Endothelial cell of umbilical vein (primary cell): ENCODE data around the gene ENOX2. TPM values are rescaled to one million over a fixed set of nuclear protein-coding genes. Genes with fewer than 3 reads are reported as not detected.

Source experiments
- BruUV-seq: library from RNA; stranded (reverse); fragments of 400-500 nt; replicated peaks from 2 replicates; lab custom pipeline; 2021; lab: Mats Ljungman, UMichigan
- CTCF ChIA-PET: fragments of 300-600, 350-600 bp; sonication (Branson Sonifier 250); formaldehyde crosslinking; loops from one replicate; lab custom pipeline; 2021; ENCODE audit warnings: antibody characterized with exemption, inconsistent platforms; lab: Charles Lee
- POLR2A ChIA-PET: fragments of 300-600, 350-600 bp; sonication (Branson Sonifier 250); formaldehyde crosslinking; loops from one replicate; lab custom pipeline; 2021; ENCODE audit warnings: antibody characterized with exemption, inconsistent platforms; lab: Charles Lee
- DNase-seq: peaks from one replicate; pipeline ENCODE4 v3.0.0-alpha.2; 2011; ENCODE audit warnings: low read depth, low spot score
- FAIRE-seq: peaks from 2 replicates; lab custom pipeline; 2011; peaks lifted over from hg19 to GRCh38; lab: Jason Lieb, UNC
- H2AFZ ChIP-seq: 2 replicates; pipeline ENCODE4 v1.6.0; 2012; ENCODE audit warnings: low read depth, low read length, control low read depth, inconsistent platforms
- H3K27ac ChIP-seq: 2 replicates; pipeline ENCODE4 v1.5.1; 2011; ENCODE audit warnings: low read depth, mild to moderate bottlenecking, control low read depth, low read length, moderate library complexity; ENCODE audit not compliant: insufficient read depth
- H3K27me3 ChIP-seq, 2 experiments: 2 replicates each; pipeline versions ENCODE4 v1.6.0 to v1.6.1; 2011; ENCODE audit warnings: low read length in 2 of 2, mixed read lengths in 1 of 2; ENCODE audit not compliant: control insufficient read depth in 2 of 2, insufficient read depth in 2 of 2
- H3K36me3 ChIP-seq, 2 experiments: 2 replicates in 1 of 2; 3 replicates in 1 of 2; pipeline ENCODE4 v1.5.1; 2011; ENCODE audit warnings: low read length in 2 of 2, mild to moderate bottlenecking in 1 of 2, moderate library complexity in 1 of 2; ENCODE audit not compliant: control insufficient read depth in 2 of 2, insufficient read depth in 2 of 2; ENCODE audit errors: extremely low read depth in 1 of 2
- H3K4me1 ChIP-seq: 3 replicates; pipeline ENCODE4 v1.5.1; 2011; ENCODE audit warnings: mild to moderate bottlenecking, low read length; ENCODE audit not compliant: control insufficient read depth, insufficient read depth; ENCODE audit errors: extremely low read depth
- H3K4me2 ChIP-seq: 2 replicates; pipeline ENCODE4 v1.6.1; 2011; ENCODE audit warnings: low read length, control low read depth, mixed read lengths; ENCODE audit not compliant: insufficient read depth
- H3K4me3 ChIP-seq, 3 experiments: fragments of 200-600 bp in 1 of 3; sonication (generic), shearing (Covaris generic) in 1 of 3; replicated peaks in 1 of 3; 2 replicates each; pipeline ENCODE4 v1.5.1; 2011 to 2016; ENCODE audit warnings: control low read depth in 3 of 3, low read length in 3 of 3, mild to moderate bottlenecking in 2 of 3, inconsistent platforms in 1 of 3, low read depth in 1 of 3, moderate library complexity in 1 of 3; ENCODE audit not compliant: insufficient read depth in 1 of 3
- H3K79me2 ChIP-seq: 2 replicates; pipeline ENCODE4 v1.6.0; 2012; ENCODE audit warnings: low read length, inconsistent platforms; ENCODE audit not compliant: control insufficient read depth, insufficient read depth
- H3K9ac ChIP-seq: replicated peaks from 2 replicates; pipeline ENCODE3; 2011; ENCODE audit warnings: low read length, control low read depth; ENCODE audit not compliant: insufficient read depth; ENCODE audit errors: extremely low read depth
- H3K9me1 ChIP-seq: replicated peaks from 3 replicates; pipeline ENCODE4 v1.6.0; 2011; ENCODE audit warnings: mild to moderate bottlenecking, low read length; ENCODE audit not compliant: control insufficient read depth, insufficient read depth; ENCODE audit errors: extremely low read depth
- H3K9me3 ChIP-seq: replicated peaks from 2 replicates; pipeline ENCODE4 v1.5.1; 2012; ENCODE audit warnings: low read length, inconsistent platforms; ENCODE audit not compliant: control insufficient read depth, insufficient read depth
- H4K20me1 ChIP-seq: replicated peaks from 2 replicates; pipeline ENCODE3; 2011; ENCODE audit warnings: mild to moderate bottlenecking, low read length; ENCODE audit not compliant: control insufficient read depth, insufficient read depth; ENCODE audit errors: extremely low read depth
- EZH2 ChIP-seq: IDR thresholded peaks from 2 replicates; pipeline ENCODE4 v1.6.1; 2012; ENCODE audit warnings: borderline replicate concordance, low read depth, mild to moderate bottlenecking, moderate library complexity, low read length, inconsistent platforms; ENCODE audit not compliant: severe bottlenecking
- FOS ChIP-seq: IDR thresholded peaks from 2 replicates; pipeline ENCODE4 v1.6.1; 2011; ENCODE audit warnings: mild to moderate bottlenecking, low read length, moderate library complexity, borderline replicate concordance; ENCODE audit not compliant: insufficient read depth
- GATA2 ChIP-seq: IDR thresholded peaks from 2 replicates; pipeline ENCODE4 v1.7.0; 2011; ENCODE audit warnings: low read depth, mild to moderate bottlenecking, moderate library complexity, mixed read lengths, low read length; ENCODE audit not compliant: insufficient read length, insufficient read depth
- JUN ChIP-seq: IDR thresholded peaks from 2 replicates; pipeline ENCODE4 v1.6.1; 2011; ENCODE audit warnings: borderline replicate concordance, low read depth; ENCODE audit not compliant: insufficient read length, insufficient read depth
- MYC ChIP-seq: IDR thresholded peaks from one replicate; pipeline ENCODE4 v1.6.1; 2011; ENCODE audit warnings: mild to moderate bottlenecking, low read depth, low read length
- POLR2A ChIP-seq: IDR thresholded peaks from 2 replicates; pipeline ENCODE4 v1.6.1; 2012; ENCODE audit warnings: low read depth, mild to moderate bottlenecking, control low read depth, low read length
- POLR2AphosphoS5 ChIP-seq: IDR thresholded peaks from 2 replicates; pipeline ENCODE4 v1.6.1; 2012; ENCODE audit warnings: low read depth, mild to moderate bottlenecking, control low read depth, low read length, moderate library complexity; ENCODE audit not compliant: insufficient read depth
- dilution Hi-C: fragments of 300-500 bp; cut with MboI; formaldehyde crosslinking; loops from one replicate; pipeline ENCODE4 v1.15.0; 2019; ENCODE audit warnings: low sequenced_read_pairs; ENCODE audit not compliant: extremely low pct_ligation_motif_present
- intact Hi-C: fragments of 100-400 bp; cut with micrococcal nuclease; formaldehyde crosslinking; loops from one replicate; pipeline ENCODE4 v1.10.0; 2022
- polyA plus RNA-seq, 4 experiments: library from polyadenylated mRNA; depleted of rRNA in 3 of 4; stranded (reverse) in 3 of 4; unstranded in 1 of 4; fragments of >200 nt; gene quantifications; 2 replicates each; pipeline versions ENCODE4 v1.2.1 to v1.2.3, GENCODE V29; 2011 to 2012; ENCODE audit warnings: missing spikeins in 1 of 4
- total RNA-seq: library from RNA; stranded (reverse); gene quantifications from 2 replicates; pipeline ENCODE4 v1.2.3, GENCODE V29; 2021
- TF ChIP-seq, protein P1 (sequence below), 2 donors: IDR thresholded peaks; 1 replicate in 1 of 2; 2 replicates in 1 of 2; pipeline ENCODE4 v1.5.1; 2011; ENCODE audit warnings: low read length in 2 of 2, mild to moderate bottlenecking in 2 of 2, moderate library complexity in 2 of 2, control low read depth in 1 of 2, inconsistent platforms in 1 of 2, low read depth in 1 of 2; ENCODE audit not compliant: insufficient read depth in 1 of 2; ENCODE audit errors: extremely low read depth in 1 of 2
- TF ChIP-seq, protein P2 (sequence below): IDR thresholded peaks from 2 replicates; pipeline ENCODE4 v1.6.1; 2011; ENCODE audit not compliant: insufficient read depth, insufficient read length

Gene ENOX2
- total and polyA plus RNA-seq, 2 donors (not counting 3 experiments of a cell fraction or from before 2014, with no cell fraction given), result 5.5 to 13.1 TPM

DNA sequence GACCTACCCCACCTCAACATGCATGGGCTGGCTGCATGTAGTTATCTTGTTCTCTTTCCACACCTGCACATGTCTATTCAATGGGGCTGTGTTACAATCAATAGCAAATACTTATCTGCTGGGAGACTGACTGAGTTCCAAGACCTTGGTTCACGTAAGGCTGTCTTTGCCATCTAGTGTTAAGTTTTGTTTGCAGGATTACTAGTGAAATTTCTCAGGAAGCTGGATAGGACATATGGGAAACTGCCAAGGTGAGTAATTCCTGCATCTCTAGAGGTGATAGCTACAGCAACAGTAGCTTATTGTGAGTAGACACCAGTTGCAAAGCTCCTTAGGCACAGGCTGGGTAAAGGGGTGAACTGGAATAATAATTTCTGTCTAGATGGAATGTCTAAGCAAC lies 177.5 kb downstream of the ENOX2 start:
- Histone ChIP-seq H3K4me3 (no peak overlapping the region), H3K4me1 (no peaks in the 10 kb centered on the region), H4K20me1 (no peaks in the 10 kb centered on the region), H3K4me2 (no peak overlapping the region), H3K36me3 (no peaks in the 10 kb centered on the region), H3K9me1 (no peaks in the 10 kb centered on the region), H3K9me3 (no peaks in the 10 kb centered on the region), H3K27me3 (no peaks in the 10 kb centered on the region), H3K79me2 (no peaks in the 10 kb centered on the region), H3K9ac (no peak overlapping the region), H3K27ac (no peak overlapping the region), H2AFZ (no peak overlapping the region)
- ChIA-PET CTCF (no interaction called here), POLR2A (no interaction called here)
- no peak for FAIRE-seq
- dilution Hi-C loops (no loop called here), intact Hi-C loops (no loop called here)
- BruUV-seq, result no TSS peak
- no peak for DNase-seq
- TF ChIP-seq, protein P1, sequence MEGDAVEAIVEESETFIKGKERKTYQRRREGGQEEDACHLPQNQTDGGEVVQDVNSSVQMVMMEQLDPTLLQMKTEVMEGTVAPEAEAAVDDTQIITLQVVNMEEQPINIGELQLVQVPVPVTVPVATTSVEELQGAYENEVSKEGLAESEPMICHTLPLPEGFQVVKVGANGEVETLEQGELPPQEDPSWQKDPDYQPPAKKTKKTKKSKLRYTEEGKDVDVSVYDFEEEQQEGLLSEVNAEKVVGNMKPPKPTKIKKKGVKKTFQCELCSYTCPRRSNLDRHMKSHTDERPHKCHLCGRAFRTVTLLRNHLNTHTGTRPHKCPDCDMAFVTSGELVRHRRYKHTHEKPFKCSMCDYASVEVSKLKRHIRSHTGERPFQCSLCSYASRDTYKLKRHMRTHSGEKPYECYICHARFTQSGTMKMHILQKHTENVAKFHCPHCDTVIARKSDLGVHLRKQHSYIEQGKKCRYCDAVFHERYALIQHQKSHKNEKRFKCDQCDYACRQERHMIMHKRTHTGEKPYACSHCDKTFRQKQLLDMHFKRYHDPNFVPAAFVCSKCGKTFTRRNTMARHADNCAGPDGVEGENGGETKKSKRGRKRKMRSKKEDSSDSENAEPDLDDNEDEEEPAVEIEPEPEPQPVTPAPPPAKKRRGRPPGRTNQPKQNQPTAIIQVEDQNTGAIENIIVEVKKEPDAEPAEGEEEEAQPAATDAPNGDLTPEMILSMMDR (IDR thresholded peaks at IDR 0.05; ENCODE audit: extremely low read depth in 1 of 2, insufficient read depth in 1 of 2, low read depth in 1 of 2, low read length in 2 of 2), result no peak
- TF ChIP-seq POLR2A (no peak), POLR2AphosphoS5 (no peak), GATA2 (no peak), FOS (no peak), MYC (no peak), JUN (no peak), EZH2 (no peak)
- TF ChIP-seq, protein P2, sequence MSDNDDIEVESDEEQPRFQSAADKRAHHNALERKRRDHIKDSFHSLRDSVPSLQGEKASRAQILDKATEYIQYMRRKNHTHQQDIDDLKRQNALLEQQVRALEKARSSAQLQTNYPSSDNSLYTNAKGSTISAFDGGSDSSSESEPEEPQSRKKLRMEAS, result no peak
